IMR-90 (cell line): ENCODE measurements around the gene CA11. TPM values are rescaled to one million over a fixed set of nuclear protein-coding genes. Genes with fewer than 3 reads are reported as not detected.
A peak's percentile ranks its signal among the peaks of the same experiment; 100 is the strongest.

Source experiments
- ATAC-seq: fragments of 200-7000 bp; cut with Tn5 transposase; 2 replicates; pipeline ENCODE4 v1.9.1; 2020; ENCODE audit warnings: low read depth, mild to moderate bottlenecking, moderate library complexity
- BruUV-seq: library from RNA; stranded (reverse); fragments of 400-500 nt; replicated peaks from 2 replicates; lab custom pipeline; 2021; lab: Mats Ljungman, UMichigan
- CTCF ChIA-PET: fragments of 300-600 bp; formaldehyde crosslinking; extraction: SDS; loops from one replicate; lab custom pipeline; 2021; ENCODE audit warnings: antibody characterized with exemption; lab: Yijun Ruan, JAX
- POLR2A ChIA-PET: fragments of 300-600 bp; sonication (Branson Sonifier 250); formaldehyde crosslinking; loops from one replicate; lab custom pipeline; 2022; ENCODE audit warnings: antibody characterized with exemption; ENCODE audit not compliant: unreplicated experiment; lab: Charles Lee
- DNase-seq: peaks from one replicate; pipeline ENCODE4 v3.0.0; 2013
- H2AFZ ChIP-seq: replicated peaks from 2 replicates; pipeline ENCODE3; 2013; ENCODE audit warnings: low read length, mild to moderate bottlenecking; ENCODE audit not compliant: poor library complexity
- H2AK5ac ChIP-seq: 2 replicates; pipeline ENCODE4 v1.6.1; 2013; ENCODE audit warnings: low read depth, low read length, inconsistent platforms
- H2AK9ac ChIP-seq: replicated peaks from 2 replicates; pipeline ENCODE3; 2013; ENCODE audit warnings: mild to moderate bottlenecking, low read depth, low read length, moderate library complexity; ENCODE audit not compliant: poor library complexity
- H2BK120ac ChIP-seq: 2 replicates; pipeline ENCODE4 v1.6.1; 2013; ENCODE audit warnings: low read depth, low read length, inconsistent platforms
- H2BK15ac ChIP-seq: 3 replicates; pipeline ENCODE4 v1.6.1; 2013; ENCODE audit warnings: low read depth, low read length, inconsistent platforms
- H2BK20ac ChIP-seq: 2 replicates; pipeline ENCODE4 v1.6.1; 2013; ENCODE audit warnings: low read depth, mild to moderate bottlenecking, inconsistent platforms, low read length, moderate library complexity
- H2BK5ac ChIP-seq: 2 replicates; pipeline ENCODE4 v1.6.1; 2013; ENCODE audit warnings: mild to moderate bottlenecking, low read depth, low read length, inconsistent platforms; ENCODE audit not compliant: poor library complexity, severe bottlenecking
- H3K14ac ChIP-seq: replicated peaks from 2 replicates; pipeline ENCODE4 v1.6.1; 2013; ENCODE audit warnings: low read depth, low read length, inconsistent platforms
- H3K18ac ChIP-seq: 2 replicates; pipeline ENCODE4 v1.6.1; 2013; ENCODE audit warnings: low read depth, low read length, control low read depth
- H3K23ac ChIP-seq: 2 replicates; pipeline ENCODE4 v1.6.1; 2013; ENCODE audit warnings: low read depth, low read length, inconsistent platforms
- H3K27ac ChIP-seq: 2 replicates; pipeline ENCODE4 v1.5.1; 2013; ENCODE audit warnings: mild to moderate bottlenecking, control low read depth, low read length; ENCODE audit not compliant: insufficient read depth
- H3K27me3 ChIP-seq: 2 replicates; pipeline ENCODE4 v1.6.1; 2013; ENCODE audit warnings: low read length; ENCODE audit not compliant: control insufficient read depth, insufficient read depth
- H3K36me3 ChIP-seq: 2 replicates; pipeline ENCODE4 v1.6.1; 2013; ENCODE audit warnings: low read length, mixed read lengths; ENCODE audit not compliant: control insufficient read depth, insufficient read depth
- H3K4ac ChIP-seq: 2 replicates; pipeline ENCODE4 v1.6.1; 2013; ENCODE audit warnings: low read depth, low read length, inconsistent platforms
- H3K4me1 ChIP-seq: 2 replicates; pipeline ENCODE4 v1.6.1; 2013; ENCODE audit warnings: low read length, mixed read lengths; ENCODE audit not compliant: control insufficient read depth, insufficient read depth
- H3K4me2 ChIP-seq: 2 replicates; pipeline ENCODE4 v1.6.1; 2013; ENCODE audit warnings: low read depth, mild to moderate bottlenecking, control low read depth, low read length, moderate library complexity
- H3K4me3 ChIP-seq: 2 replicates; pipeline ENCODE4 v1.5.1; 2013; ENCODE audit warnings: low read depth, mild to moderate bottlenecking, control low read depth, low read length, moderate library complexity; ENCODE audit not compliant: insufficient read depth
- H3K56ac ChIP-seq: 2 replicates; pipeline ENCODE4 v1.6.1; 2013; ENCODE audit warnings: low read length, inconsistent platforms; ENCODE audit not compliant: insufficient read depth; ENCODE audit errors: extremely low read depth
- H3K79me1 ChIP-seq, 2 experiments: 2 replicates each; pipeline ENCODE4 v1.6.1; 2013; ENCODE audit warnings: low read length in 2 of 2, inconsistent platforms in 1 of 2, low read depth in 1 of 2
- H3K9ac ChIP-seq: 2 replicates; pipeline ENCODE4 v1.6.1; 2013; ENCODE audit warnings: low read depth, low read length, control low read depth
- H3K9me1 ChIP-seq: 2 replicates; pipeline ENCODE4 v1.6.1; 2013; ENCODE audit warnings: low read length, inconsistent platforms; ENCODE audit not compliant: insufficient read depth
- H3K9me3 ChIP-seq: 2 replicates; pipeline ENCODE4 v1.6.1; 2013; ENCODE audit warnings: low read length; ENCODE audit not compliant: control insufficient read depth, insufficient read depth
- H4K20me1 ChIP-seq: 2 replicates; pipeline ENCODE4 v1.6.1; 2013; ENCODE audit warnings: low read length, inconsistent platforms; ENCODE audit not compliant: insufficient read depth
- H4K5ac ChIP-seq: 2 replicates; pipeline ENCODE4 v1.6.1; 2013; ENCODE audit warnings: mild to moderate bottlenecking, low read depth, low read length, control low read depth
- H4K8ac ChIP-seq, 2 experiments: 2 replicates each; pipeline ENCODE4 v1.6.1; 2013; ENCODE audit warnings: low read depth in 2 of 2, low read length in 2 of 2, control low read depth in 1 of 2, inconsistent platforms in 1 of 2
- H4K91ac ChIP-seq: 2 replicates; pipeline ENCODE4 v1.6.1; 2013; ENCODE audit warnings: low read depth, low read length, inconsistent platforms; ENCODE audit not compliant: insufficient read depth
- BHLHE40 ChIP-seq: fragments of 150-350 bp; IDR thresholded peaks from 2 replicates; pipeline ENCODE4 v1.6.1; 2016; ENCODE audit warnings: mild to moderate bottlenecking, low read depth, low read length
- CEBPB ChIP-seq: IDR thresholded peaks from 2 replicates; pipeline ENCODE4 v1.6.1; 2012; ENCODE audit warnings: low read depth, low read length, improper control_type of control experiment
- CHD1 ChIP-seq: IDR thresholded peaks from 2 replicates; pipeline ENCODE4 v1.6.1; 2012; ENCODE audit warnings: low read depth, low read length, improper control_type of control experiment
- FOS ChIP-seq: fragments of 150-350 bp; IDR thresholded peaks from 2 replicates; pipeline ENCODE4 v1.6.1; 2016; ENCODE audit warnings: low read depth, low read length
- MAFK ChIP-seq: IDR thresholded peaks from 2 replicates; pipeline ENCODE4 v1.6.1; 2012; ENCODE audit warnings: low read depth, low read length, improper control_type of control experiment
- MAZ ChIP-seq: IDR thresholded peaks from 2 replicates; pipeline ENCODE4 v1.6.1; 2012; ENCODE audit warnings: low read depth, mild to moderate bottlenecking, low read length, improper control_type of control experiment, moderate library complexity, borderline replicate concordance
- MXI1 ChIP-seq: IDR thresholded peaks from 2 replicates; pipeline ENCODE4 v1.6.1; 2012; ENCODE audit warnings: low read depth, mild to moderate bottlenecking, low read length, moderate library complexity, borderline replicate concordance
- NFE2L2 ChIP-seq: fragments of 150-350 bp; IDR thresholded peaks from 2 replicates; pipeline ENCODE4 v1.6.1; 2016; ENCODE audit warnings: low read depth, mild to moderate bottlenecking, low read length
- POLR2A ChIP-seq: IDR thresholded peaks from 2 replicates; pipeline ENCODE4 v1.6.1; 2012; ENCODE audit warnings: mild to moderate bottlenecking, low read depth, low read length
- SMC3 ChIP-seq: fragments of 150-350 bp; IDR thresholded peaks from 2 replicates; pipeline ENCODE4 v1.6.1; 2016; ENCODE audit warnings: low read depth, mild to moderate bottlenecking, antibody characterized with exemption, low read length, moderate library complexity
- WGBS, 2 experiments: methylation state at CpG; one replicate each; pipeline versions ENCODE4 v1.1.5 to v1.1.7; 2013; ENCODE audit warnings: missing lambda C conversion rate in 2 of 2; ENCODE audit not compliant: insufficient read length in 1 of 2; ENCODE audit errors: extremely low coverage in 2 of 2; 5-methylcytosine and 5-hydroxymethylcytosine counted together
- dilution Hi-C: fragments of 300-500 bp; cut with HindIII; formaldehyde crosslinking; loops from one replicate; pipeline ENCODE4 v1.14.3; 2018; ENCODE audit warnings: low sequenced_read_pairs; ENCODE audit not compliant: unreplicated experiment
- in situ Hi-C: fragments of 300-500 bp; cut with MboI; formaldehyde crosslinking; loops from 3 replicates; pipeline ENCODE4 v1.14.3; 2019; ENCODE audit warnings: low sequenced_read_pairs, inconsistent platforms, mixed read lengths
- intact Hi-C: fragments of 100-400 bp; cut with micrococcal nuclease; formaldehyde crosslinking; loops from 2 replicates; pipeline ENCODE4 v1.10.0; 2022
- polyA plus RNA-seq, 3 experiments: library from polyadenylated mRNA; depleted of rRNA; stranded (reverse); fragments of >200 nt; gene quantifications; 2 replicates each; pipeline ENCODE4 v1.2.3, GENCODE V29; 2012; ENCODE audit warnings: low replicate concordance in 1 of 3
- total RNA-seq: library from RNA; depleted of rRNA; stranded (reverse); fragments of >200 nt; gene quantifications from 2 replicates; pipeline ENCODE4 v1.2.3, GENCODE V29; 2012
- TF ChIP-seq, protein P1 (sequence below): fragments of 150-350 bp; IDR thresholded peaks from 2 replicates; pipeline ENCODE4 v1.6.1; 2017; ENCODE audit warnings: mild to moderate bottlenecking, antibody characterized with exemption, low read length, low read depth
- TF ChIP-seq, protein P2 (sequence below): conservative IDR thresholded peaks from 2 replicates; pipeline ENCODE4 v1.5.1; 2012; ENCODE audit warnings: mild to moderate bottlenecking, low read depth, low read length, improper control_type of control experiment

The CA11 gene
- total and polyA plus RNA-seq, 2 of the 4 experiments (the other 2 are of a cell fraction) = 1.3 to 2.9 TPM

GRCh38 chr19:48651683-48652048, 5.7 kb upstream of the CA11 start:
- in situ Hi-C loops = no loop called here
- POLR2A ChIA-PET = no interaction called here
- WGBS, 2 experiments = 86% methylated on average over 1 of the region's 5 CpGs; no CpG with 5 or more reads in 1 of the 2 experiments

More at GRCh38 chr19:48651683-48652048, 5.7 kb upstream of the CA11 start:
- H4K91ac ChIP-seq = no peak overlapping the region
- no peak overlapping the region for H4K8ac ChIP-seq
- H2BK15ac ChIP-seq = no peak overlapping the region
- H3K4ac ChIP-seq = no peak overlapping the region
- CTCF ChIA-PET = no interaction called here
- no peak overlapping the region for H2AK9ac ChIP-seq
- no peak overlapping the region for H2BK20ac ChIP-seq
- H3K18ac ChIP-seq = no peak overlapping the region
- no peaks in the 10 kb centered on the region for H4K20me1 ChIP-seq
- H3K27me3 ChIP-seq = peaks cover 4% of the 10 kb centered on the region; the same call in 1 of the 2 replicates
- H3K4me3 ChIP-seq = no peak overlapping the region
- H3K56ac ChIP-seq = no peak overlapping the region
- no peak overlapping the region for H2AK5ac ChIP-seq
- H3K14ac ChIP-seq = no peak overlapping the region
- no peak overlapping the region for H4K5ac ChIP-seq
- no peak for DNase-seq
- H3K9ac ChIP-seq = no peak overlapping the region
- H3K9me1 ChIP-seq = no peaks in the 10 kb centered on the region; the same call in 1 of the 2 replicates
- intact Hi-C loops (no loop called here), dilution Hi-C loops (no loop called here)
- ATAC-seq = no peak
- H3K79me1 ChIP-seq = no peaks in the 10 kb centered on the region
- no peak overlapping the region for H3K23ac ChIP-seq
- H2BK5ac ChIP-seq = no peak overlapping the region
- H2AFZ ChIP-seq = peak overlapping the region; percentile 43
- H2BK120ac ChIP-seq = no peak overlapping the region
- H3K9me3 ChIP-seq = peaks cover 3% of the 10 kb centered on the region; the same call in 1 of the 2 replicates
- no peak overlapping the region for H3K4me2 ChIP-seq
- BruUV-seq = no TSS peak
- H3K27ac ChIP-seq = no peak overlapping the region
- H3K36me3 ChIP-seq = no peaks in the 10 kb centered on the region
- no peak for TF ChIP-seq BHLHE40
- TF ChIP-seq MXI1 = no peak
- TF ChIP-seq, protein P1, sequence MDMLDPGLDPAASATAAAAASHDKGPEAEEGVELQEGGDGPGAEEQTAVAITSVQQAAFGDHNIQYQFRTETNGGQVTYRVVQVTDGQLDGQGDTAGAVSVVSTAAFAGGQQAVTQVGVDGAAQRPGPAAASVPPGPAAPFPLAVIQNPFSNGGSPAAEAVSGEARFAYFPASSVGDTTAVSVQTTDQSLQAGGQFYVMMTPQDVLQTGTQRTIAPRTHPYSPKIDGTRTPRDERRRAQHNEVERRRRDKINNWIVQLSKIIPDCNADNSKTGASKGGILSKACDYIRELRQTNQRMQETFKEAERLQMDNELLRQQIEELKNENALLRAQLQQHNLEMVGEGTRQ = no peak
- TF ChIP-seq CEBPB = no peak
- TF ChIP-seq, protein P2, sequence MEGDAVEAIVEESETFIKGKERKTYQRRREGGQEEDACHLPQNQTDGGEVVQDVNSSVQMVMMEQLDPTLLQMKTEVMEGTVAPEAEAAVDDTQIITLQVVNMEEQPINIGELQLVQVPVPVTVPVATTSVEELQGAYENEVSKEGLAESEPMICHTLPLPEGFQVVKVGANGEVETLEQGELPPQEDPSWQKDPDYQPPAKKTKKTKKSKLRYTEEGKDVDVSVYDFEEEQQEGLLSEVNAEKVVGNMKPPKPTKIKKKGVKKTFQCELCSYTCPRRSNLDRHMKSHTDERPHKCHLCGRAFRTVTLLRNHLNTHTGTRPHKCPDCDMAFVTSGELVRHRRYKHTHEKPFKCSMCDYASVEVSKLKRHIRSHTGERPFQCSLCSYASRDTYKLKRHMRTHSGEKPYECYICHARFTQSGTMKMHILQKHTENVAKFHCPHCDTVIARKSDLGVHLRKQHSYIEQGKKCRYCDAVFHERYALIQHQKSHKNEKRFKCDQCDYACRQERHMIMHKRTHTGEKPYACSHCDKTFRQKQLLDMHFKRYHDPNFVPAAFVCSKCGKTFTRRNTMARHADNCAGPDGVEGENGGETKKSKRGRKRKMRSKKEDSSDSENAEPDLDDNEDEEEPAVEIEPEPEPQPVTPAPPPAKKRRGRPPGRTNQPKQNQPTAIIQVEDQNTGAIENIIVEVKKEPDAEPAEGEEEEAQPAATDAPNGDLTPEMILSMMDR = no peak
- TF ChIP-seq MAZ = no peak
- TF ChIP-seq MAFK = no peak
- no peak for TF ChIP-seq SMC3
- TF ChIP-seq FOS = no peak
- no peak for TF ChIP-seq POLR2A
- TF ChIP-seq NFE2L2 = no peak
- TF ChIP-seq CHD1 = no peak
- H3K4me1 ChIP-seq = peaks cover under 1% of the 10 kb centered on the region
